DOHH2 (cell line): ENCODE measurements around the gene NLRP8.
"Not testable (repeated sequence)": the region's sequence is repeated elsewhere in the genome, so short reads cannot be mapped to it uniquely, and the experiment has no call there.

Experiments used
- H3F3A ChIP-seq: fragments of 200-600 bp; sonication (generic), shearing (Covaris generic); 2 replicates; pipeline ENCODE4 v1.6.0; 2016; ENCODE audit warnings: antibody characterized with exemption, mild to moderate bottlenecking; ENCODE audit not compliant: control insufficient read depth, insufficient read depth
- H3K27ac ChIP-seq: fragments of 200-600 bp; sonication (generic); 2 replicates; pipeline ENCODE4 v1.5.1; 2014; ENCODE audit warnings: low read depth, mild to moderate bottlenecking, low read length, moderate library complexity
- H3K27me3 ChIP-seq: fragments of 200-600 bp; sonication (generic); 2 replicates; pipeline ENCODE4 v1.6.1; 2014; ENCODE audit warnings: mild to moderate bottlenecking, low read length, mixed read lengths; ENCODE audit not compliant: control insufficient read depth
- H3K36me3 ChIP-seq: fragments of 200-600 bp; sonication (generic); 2 replicates; pipeline ENCODE4 v1.6.1; 2014; ENCODE audit warnings: mild to moderate bottlenecking, low read length, moderate library complexity, mixed read lengths; ENCODE audit not compliant: control insufficient read depth
- H3K4me1 ChIP-seq: fragments of 200-600 bp; sonication (generic); 2 replicates; pipeline ENCODE4 v1.6.1; 2014; ENCODE audit warnings: mild to moderate bottlenecking, low read length, mixed read lengths; ENCODE audit not compliant: control insufficient read depth
- H3K4me2 ChIP-seq: fragments of 200-600 bp; sonication (generic); 2 replicates; pipeline ENCODE4 v1.6.0; 2014; ENCODE audit warnings: mild to moderate bottlenecking, low read length, moderate library complexity
- H3K4me3 ChIP-seq: fragments of 200-600 bp; sonication (generic); 2 replicates; pipeline ENCODE4 v1.5.1; 2014; ENCODE audit warnings: mild to moderate bottlenecking, low read length, mixed read lengths
- H3K79me2 ChIP-seq: fragments of 200-600 bp; sonication (generic); 2 replicates; pipeline ENCODE4 v1.6.1; 2014; ENCODE audit warnings: mild to moderate bottlenecking, low read length, mixed read lengths; ENCODE audit not compliant: control insufficient read depth
- H3K9me2 ChIP-seq: fragments of 200-600 bp; sonication (generic); replicated peaks from 2 replicates; pipeline ENCODE4 v1.6.1; 2014; ENCODE audit warnings: mild to moderate bottlenecking, low read length, mixed read lengths; ENCODE audit not compliant: control insufficient read depth
- H3K9me3 ChIP-seq: fragments of 200-600 bp; sonication (generic); 2 replicates; pipeline ENCODE4 v1.6.1; 2014; ENCODE audit warnings: antibody characterized with exemption, low read length, mixed read lengths; ENCODE audit not compliant: control insufficient read depth, insufficient read depth
- H4K20me1 ChIP-seq: fragments of 200-600 bp; sonication (generic); 2 replicates; pipeline ENCODE4 v1.6.0; 2014; ENCODE audit warnings: low read depth, mild to moderate bottlenecking, antibody characterized with exemption, low read length, moderate library complexity; ENCODE audit not compliant: control insufficient read depth, insufficient read depth
- CTCF ChIP-seq: fragments of 200-600 bp; sonication (generic); IDR thresholded peaks from one replicate; pipeline ENCODE4 v1.5.1; 2014; ENCODE audit warnings: antibody characterized with exemption, mild to moderate bottlenecking, low read depth, low read length; ENCODE audit not compliant: poor library complexity, severe bottlenecking
- EZH2phosphoT487 ChIP-seq: fragments of 200-600 bp; sonication (generic); IDR thresholded peaks from 2 replicates; pipeline ENCODE4 v1.6.1; 2017; ENCODE audit warnings: borderline replicate concordance, mild to moderate bottlenecking, antibody characterized with exemption, low read length, moderate library complexity, mixed read lengths

NLRP8 gene

GRCh38 chr19:55993492-55993891 lies 45.9 kb downstream of the NLRP8 start:
- H3K4me3 ChIP-seq: no peak overlapping the region
- no peak overlapping the region for H3K27ac ChIP-seq
- no peaks in the 10 kb centered on the region for H3K36me3 ChIP-seq
- no peaks in the 10 kb centered on the region for H3K27me3 ChIP-seq
- TF ChIP-seq EZH2phosphoT487 (no peak), CTCF (no peak)
- H3K79me2 ChIP-seq: no peaks in the 10 kb centered on the region
- H3K4me2 ChIP-seq: no peak overlapping the region
- no peaks in the 10 kb centered on the region for H4K20me1 ChIP-seq
- H3K4me1 ChIP-seq: no peaks in the 10 kb centered on the region
- H3K9me2 ChIP-seq: no peaks in the 10 kb centered on the region
- H3F3A ChIP-seq: peaks cover 2% of the 10 kb centered on the region; the same call in 1 of the 2 replicates
- no peaks in the 10 kb centered on the region; the same call in 1 of the 2 replicates for H3K9me3 ChIP-seq

- Histone ChIP-seq H3K27me3 (no peaks in the 10 kb centered on the region), H3K9me2 (no peaks in the 10 kb centered on the region), H3K4me2 (no peak overlapping the region), H3F3A (no peaks in the 10 kb centered on the region), H3K79me2 (no peaks in the 10 kb centered on the region), H3K4me3 (no peak overlapping the region), H3K27ac (no peak overlapping the region), H3K9me3 (no peaks in the 10 kb centered on the region), H4K20me1 (no peaks in the 10 kb centered on the region), H3K4me1 (no peaks in the 10 kb centered on the region), H3K36me3 (no peaks in the 10 kb centered on the region)
- no peak for TF ChIP-seq EZH2phosphoT487
- no peak for TF ChIP-seq CTCF
Observed at GRCh38 chr19:56014765-56015164, 67.1 kb downstream of the NLRP8 start.

- Histone ChIP-seq H3K4me1 (no peaks in the 10 kb centered on the region), H3K9me3 (no peaks in the 10 kb centered on the region), H3K79me2 (no peaks in the 10 kb centered on the region), H3K4me3 (no peak overlapping the region), H3F3A (no peaks in the 10 kb centered on the region), H3K27ac (no peak overlapping the region), H4K20me1 (no peaks in the 10 kb centered on the region), H3K4me2 (no peak overlapping the region), H3K27me3 (no peaks in the 10 kb centered on the region), H3K9me2 (no peaks in the 10 kb centered on the region), H3K36me3 (no peaks in the 10 kb centered on the region)
- TF ChIP-seq CTCF (no peak), EZH2phosphoT487 (no peak)
Observed at GRCh38 chr19:56015756-56016155, 68.1 kb downstream of the NLRP8 start.

GRCh38 chr19:56019325-56019724 lies 71.7 kb downstream of the NLRP8 start:
- H3K9me3 ChIP-seq, H3K9me2 ChIP-seq, H3K79me2 ChIP-seq, H3K27ac ChIP-seq, H3K36me3 ChIP-seq, H3F3A ChIP-seq, H3K4me2 ChIP-seq, H3K4me3 ChIP-seq, H3K4me1 ChIP-seq, H3K27me3 ChIP-seq, H4K20me1 ChIP-seq: not testable (repeated sequence)

- not testable (repeated sequence) for H3K36me3 ChIP-seq, H3K9me2 ChIP-seq, H3K79me2 ChIP-seq, H3K27ac ChIP-seq, H4K20me1 ChIP-seq, H3K4me1 ChIP-seq, H3K9me3 ChIP-seq, H3K27me3 ChIP-seq, H3K4me3 ChIP-seq, H3K4me2 ChIP-seq, H3F3A ChIP-seq
Observed at GRCh38 chr19:56020355-56020975, 72.8 kb downstream of the NLRP8 start.
